ENCODE results near the gene HDAC5.

DNA sequence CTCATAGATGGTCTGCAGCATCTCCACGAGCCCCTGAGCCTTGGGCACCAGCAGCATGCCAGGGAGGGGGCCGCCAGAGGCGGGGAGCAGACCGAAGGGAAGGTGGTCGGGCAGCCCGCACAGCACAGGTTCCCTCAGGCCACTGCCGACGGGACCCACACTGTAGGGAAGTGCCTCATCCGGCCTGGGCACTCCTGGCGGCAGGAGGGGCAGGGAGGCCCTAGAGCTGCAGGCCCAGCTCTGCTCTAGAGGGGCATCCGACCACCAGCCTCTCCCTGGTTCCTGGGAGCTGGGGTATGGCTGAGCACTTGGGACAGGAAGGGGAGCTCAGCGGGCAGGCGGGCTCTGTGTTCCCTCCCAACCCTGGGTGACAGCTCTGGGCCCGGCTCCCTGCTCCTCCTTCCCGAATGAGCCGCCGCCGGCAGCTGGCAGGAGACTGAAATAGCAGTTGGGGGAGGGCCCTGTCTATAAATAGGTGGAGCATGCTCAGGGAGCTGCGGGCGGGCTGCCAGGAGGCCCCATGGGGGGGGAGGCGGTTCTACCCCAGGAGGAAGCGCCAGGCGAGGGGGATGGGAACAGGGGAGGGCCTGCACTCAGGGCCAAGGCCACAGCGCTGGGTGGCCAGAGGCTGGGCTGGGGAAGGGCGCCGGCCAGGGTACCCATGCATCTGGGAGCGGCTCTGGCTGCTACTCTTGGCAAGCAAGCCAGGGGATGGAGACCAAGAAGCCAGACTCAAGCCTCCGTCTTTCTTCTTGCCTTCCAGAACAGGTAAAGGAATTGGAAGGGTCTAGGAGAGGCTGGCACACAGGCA, 12.4 kb downstream of the HDAC5 start:
- TF ChIP-seq, protein P1, sequence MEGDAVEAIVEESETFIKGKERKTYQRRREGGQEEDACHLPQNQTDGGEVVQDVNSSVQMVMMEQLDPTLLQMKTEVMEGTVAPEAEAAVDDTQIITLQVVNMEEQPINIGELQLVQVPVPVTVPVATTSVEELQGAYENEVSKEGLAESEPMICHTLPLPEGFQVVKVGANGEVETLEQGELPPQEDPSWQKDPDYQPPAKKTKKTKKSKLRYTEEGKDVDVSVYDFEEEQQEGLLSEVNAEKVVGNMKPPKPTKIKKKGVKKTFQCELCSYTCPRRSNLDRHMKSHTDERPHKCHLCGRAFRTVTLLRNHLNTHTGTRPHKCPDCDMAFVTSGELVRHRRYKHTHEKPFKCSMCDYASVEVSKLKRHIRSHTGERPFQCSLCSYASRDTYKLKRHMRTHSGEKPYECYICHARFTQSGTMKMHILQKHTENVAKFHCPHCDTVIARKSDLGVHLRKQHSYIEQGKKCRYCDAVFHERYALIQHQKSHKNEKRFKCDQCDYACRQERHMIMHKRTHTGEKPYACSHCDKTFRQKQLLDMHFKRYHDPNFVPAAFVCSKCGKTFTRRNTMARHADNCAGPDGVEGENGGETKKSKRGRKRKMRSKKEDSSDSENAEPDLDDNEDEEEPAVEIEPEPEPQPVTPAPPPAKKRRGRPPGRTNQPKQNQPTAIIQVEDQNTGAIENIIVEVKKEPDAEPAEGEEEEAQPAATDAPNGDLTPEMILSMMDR (IDR thresholded peaks at IDR 0.05; ENCODE audit: low read length), result no peak
- no peak for TF ChIP-seq EZH2 (IDR thresholded peaks at IDR 0.05; ENCODE audit: borderline replicate concordance, low read length)

Measured in OCI-LY1 (cell line).